ENCODE data around the gene FBXO36.

FBXO36 gene

GRCh38 chr2:230048010-230048671 is 125.8 kb downstream of the FBXO36 start:
- no peak for DNase-seq (ENCODE audit: low read depth in 2 of 2, low spot score in 1 of 2)

GRCh38 chr2:230050136-230050535 is 127.8 kb downstream of the FBXO36 start:
- DNase-seq (ENCODE audit: low read depth in 2 of 2, low spot score in 1 of 2) = no peak

GRCh38 chr2:230052299-230052698 is 130.0 kb downstream of the FBXO36 start:
- no peak for DNase-seq (ENCODE audit: low read depth in 2 of 2, low spot score in 1 of 2)

GRCh38 chr2:230053753-230054478 is 131.6 kb downstream of the FBXO36 start:
- no peak for DNase-seq (ENCODE audit: low read depth in 2 of 2, low spot score in 1 of 2)

GRCh38 chr2:230060672-230061293 is 138.5 kb downstream of the FBXO36 start:
- no peak for DNase-seq (ENCODE audit: low read depth in 2 of 2, low spot score in 1 of 2)
